ENCODE measurements around the gene CSDE1. TPM values are rescaled to one million over a fixed set of nuclear protein-coding genes. Genes with fewer than 3 reads are reported as not detected.

Gene CSDE1
- total and polyA plus RNA-seq, 2 experiments from 2014 or later, result 190 to 512 TPM

DNA sequence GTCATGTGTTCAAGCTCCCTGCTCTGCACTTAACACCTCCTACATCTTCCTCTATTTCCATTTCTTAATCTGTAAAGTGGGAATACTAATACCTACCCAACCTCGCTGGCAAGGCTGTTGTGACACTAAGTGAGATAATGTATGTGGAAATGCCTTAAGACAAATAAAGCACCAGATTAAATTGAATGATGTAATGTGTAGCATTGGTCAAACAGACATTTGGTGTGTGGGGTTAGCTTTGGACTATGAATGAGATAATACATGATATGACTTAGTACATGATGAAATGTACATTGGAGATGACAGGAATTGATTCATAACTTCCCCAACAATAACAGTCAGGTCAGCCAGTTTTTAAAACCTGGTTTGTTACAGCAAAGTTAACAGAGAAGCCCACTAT, 67.6 kb downstream of the CSDE1 start:
- Histone ChIP-seq H3K4me1 (ENCODE audit: low read depth) (no peaks in the 10 kb centered on the region), H3K27ac (no peak overlapping the region), H3K9me3 (ENCODE audit: low read depth) (no peaks in the 10 kb centered on the region), H3K27me3 (peaks cover 7% of the 10 kb centered on the region), H3K4me3 (no peak overlapping the region), H3K36me3 (no peaks in the 10 kb centered on the region)
- TF ChIP-seq, protein P1, sequence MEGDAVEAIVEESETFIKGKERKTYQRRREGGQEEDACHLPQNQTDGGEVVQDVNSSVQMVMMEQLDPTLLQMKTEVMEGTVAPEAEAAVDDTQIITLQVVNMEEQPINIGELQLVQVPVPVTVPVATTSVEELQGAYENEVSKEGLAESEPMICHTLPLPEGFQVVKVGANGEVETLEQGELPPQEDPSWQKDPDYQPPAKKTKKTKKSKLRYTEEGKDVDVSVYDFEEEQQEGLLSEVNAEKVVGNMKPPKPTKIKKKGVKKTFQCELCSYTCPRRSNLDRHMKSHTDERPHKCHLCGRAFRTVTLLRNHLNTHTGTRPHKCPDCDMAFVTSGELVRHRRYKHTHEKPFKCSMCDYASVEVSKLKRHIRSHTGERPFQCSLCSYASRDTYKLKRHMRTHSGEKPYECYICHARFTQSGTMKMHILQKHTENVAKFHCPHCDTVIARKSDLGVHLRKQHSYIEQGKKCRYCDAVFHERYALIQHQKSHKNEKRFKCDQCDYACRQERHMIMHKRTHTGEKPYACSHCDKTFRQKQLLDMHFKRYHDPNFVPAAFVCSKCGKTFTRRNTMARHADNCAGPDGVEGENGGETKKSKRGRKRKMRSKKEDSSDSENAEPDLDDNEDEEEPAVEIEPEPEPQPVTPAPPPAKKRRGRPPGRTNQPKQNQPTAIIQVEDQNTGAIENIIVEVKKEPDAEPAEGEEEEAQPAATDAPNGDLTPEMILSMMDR (IDR thresholded peaks at IDR 0.05; ENCODE audit: low read depth, low read length), result no peak
- DNase-seq (ENCODE audit: low read depth in 1 of 2, low spot score in 1 of 2), result no peak

DNA sequence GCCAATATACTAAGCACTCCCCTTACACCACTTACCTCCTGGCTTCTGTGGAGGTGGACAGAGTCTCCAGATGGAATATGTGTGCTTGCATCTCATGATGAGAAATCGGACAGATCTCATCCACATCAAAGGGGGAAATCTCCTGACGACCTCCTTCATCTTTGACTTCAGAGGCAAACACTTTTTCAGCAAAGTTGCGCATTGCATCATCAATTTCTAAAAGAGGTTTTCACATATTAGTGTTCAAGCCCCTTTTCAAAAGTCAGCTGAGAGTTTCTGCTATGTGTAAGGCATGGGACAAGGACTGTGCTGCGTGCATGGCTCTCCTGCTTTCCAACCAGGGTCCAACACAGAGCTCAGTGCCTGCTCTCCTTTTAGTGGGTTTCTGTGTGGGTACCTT, 69.3 kb downstream of the CSDE1 start:
- Histone ChIP-seq H3K4me1 (ENCODE audit: low read depth) (no peaks in the 10 kb centered on the region), H3K27me3 (peaks cover 7% of the 10 kb centered on the region), H3K4me3 (no peak overlapping the region), H3K36me3 (no peaks in the 10 kb centered on the region), H3K27ac (no peak overlapping the region), H3K9me3 (ENCODE audit: low read depth) (no peaks in the 10 kb centered on the region)
- no peak for DNase-seq (ENCODE audit: low read depth in 1 of 2, low spot score in 1 of 2)
- TF ChIP-seq, protein P1 (IDR thresholded peaks at IDR 0.05; ENCODE audit: low read depth, low read length), result no peak

DNA sequence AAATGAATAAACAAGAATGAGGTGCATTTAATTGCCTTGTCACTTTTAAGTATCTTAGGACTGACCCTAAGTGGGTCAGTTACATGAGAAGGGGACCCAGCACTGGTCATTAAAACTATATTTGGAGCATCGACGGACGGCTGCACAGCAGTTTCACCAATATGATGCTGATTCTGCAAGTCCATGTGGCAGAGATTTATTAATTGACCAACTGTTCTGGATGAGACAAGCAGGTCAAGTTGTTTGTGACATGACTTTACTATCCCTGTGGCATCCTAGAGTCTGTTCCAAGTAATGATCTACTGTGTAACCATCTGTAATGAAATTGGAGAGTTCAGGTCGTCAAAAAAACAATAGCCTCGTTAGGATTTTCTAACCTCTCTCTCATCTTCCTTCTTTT, 71.9 kb downstream of the CSDE1 start:
- H3K4me3 ChIP-seq, result no peak overlapping the region
- no peak overlapping the region for H3K27ac ChIP-seq
- no peaks in the 10 kb centered on the region for H3K9me3 ChIP-seq (ENCODE audit: low read depth)
- no peaks in the 10 kb centered on the region for H3K4me1 ChIP-seq (ENCODE audit: low read depth)
- peaks cover 7% of the 10 kb centered on the region for H3K27me3 ChIP-seq
- no peak for DNase-seq (ENCODE audit: low read depth in 1 of 2, low spot score in 1 of 2)
- TF ChIP-seq, protein P1 (IDR thresholded peaks at IDR 0.05; ENCODE audit: low read depth, low read length), result no peak
- H3K36me3 ChIP-seq, result no peaks in the 10 kb centered on the region

DNA sequence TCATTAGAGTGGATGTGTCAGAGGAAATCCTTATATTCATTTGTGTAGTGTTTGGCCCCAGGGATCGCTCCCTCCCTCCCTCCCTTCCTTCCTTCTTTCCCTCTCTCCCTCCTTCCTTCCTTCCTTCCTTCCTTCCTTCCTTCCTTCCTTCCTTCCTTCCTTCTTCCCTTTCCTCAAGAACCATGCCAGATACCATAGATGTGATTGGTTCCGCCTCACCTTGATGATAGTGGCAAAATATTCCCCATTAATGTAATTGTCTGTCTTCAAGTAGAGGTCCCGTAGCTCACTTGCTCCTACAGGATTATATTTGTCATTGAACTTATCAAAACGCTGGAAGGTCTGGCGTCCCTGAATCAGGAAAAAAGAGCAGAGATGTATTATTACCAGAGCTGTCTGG, 80.1 kb downstream of the CSDE1 start:
- Histone ChIP-seq H3K27ac (no peak overlapping the region), H3K36me3 (no peaks in the 10 kb centered on the region), H3K27me3 (peaks cover 44% of the 10 kb centered on the region), H3K4me1 (ENCODE audit: low read depth) (no peaks in the 10 kb centered on the region), H3K4me3 (no peak overlapping the region), H3K9me3 (ENCODE audit: low read depth) (no peaks in the 10 kb centered on the region)
- TF ChIP-seq, protein P1 (IDR thresholded peaks at IDR 0.05; ENCODE audit: low read depth, low read length), result no peak
- DNase-seq (ENCODE audit: low read depth in 1 of 2, low spot score in 1 of 2), result no peak

DNA sequence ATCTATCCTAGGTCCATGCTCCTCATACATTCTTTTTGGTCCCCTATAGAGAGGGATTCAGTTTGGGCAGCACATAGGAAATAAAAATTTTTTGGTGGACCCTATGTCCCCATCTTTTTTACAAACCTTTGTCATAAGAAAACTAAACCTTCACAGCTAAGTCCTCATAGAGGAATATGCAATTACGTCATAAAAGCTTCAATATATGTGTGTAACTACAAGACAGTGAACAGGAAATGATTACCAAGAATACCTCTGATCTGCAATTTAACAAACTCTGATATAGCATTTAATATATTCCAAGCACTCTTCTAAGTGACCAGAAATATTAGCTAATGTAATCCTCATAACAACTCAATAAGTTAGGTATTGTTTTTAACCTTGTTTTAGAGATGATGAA, 81.7 kb downstream of the CSDE1 start:
- peaks cover 55% of the 10 kb centered on the region for H3K27me3 ChIP-seq
- H3K4me3 ChIP-seq, result no peak overlapping the region
- H3K4me1 ChIP-seq (ENCODE audit: low read depth), result no peaks in the 10 kb centered on the region
- no peaks in the 10 kb centered on the region for H3K36me3 ChIP-seq
- H3K27ac ChIP-seq, result no peak overlapping the region
- DNase-seq (ENCODE audit: low read depth in 1 of 2, low spot score in 1 of 2), result no peak
- no peaks in the 10 kb centered on the region for H3K9me3 ChIP-seq (ENCODE audit: low read depth)
- TF ChIP-seq, protein P1 (IDR thresholded peaks at IDR 0.05; ENCODE audit: low read depth, low read length), result no peak

DNA sequence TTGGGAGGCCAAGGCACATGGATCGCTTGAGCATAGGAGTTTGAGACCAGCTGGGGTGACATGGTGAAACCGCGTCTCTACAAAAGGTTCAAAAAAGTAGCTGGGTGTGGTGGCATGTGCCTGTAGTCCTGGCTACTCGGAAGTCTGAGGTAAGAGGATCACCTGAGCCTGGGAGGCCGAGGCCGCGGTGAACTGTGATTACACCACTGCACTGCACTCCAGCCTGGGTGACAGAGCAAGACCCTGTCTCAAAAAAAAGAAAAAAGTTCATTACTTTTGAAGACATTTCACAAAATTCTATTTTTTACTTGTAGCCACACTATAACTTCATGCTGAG, 85.9 kb downstream of the CSDE1 start:
- Histone ChIP-seq H3K27me3 (peaks cover 36% of the 10 kb centered on the region), H3K4me3 (no peak overlapping the region), H3K9me3 (ENCODE audit: low read depth) (no peaks in the 10 kb centered on the region), H3K27ac (no peak overlapping the region), H3K36me3 (no peaks in the 10 kb centered on the region), H3K4me1 (ENCODE audit: low read depth) (no peaks in the 10 kb centered on the region)
- no peak for DNase-seq (ENCODE audit: low read depth in 1 of 2, low spot score in 1 of 2)
- TF ChIP-seq, protein P1 (IDR thresholded peaks at IDR 0.05; ENCODE audit: low read depth, low read length), result no peak

Data from cardiac muscle cell (in vitro differentiated cells and primary cell).